GM19324 (cell line): ENCODE data around the gene USP16.

ENCODE experiments used
- ATAC-seq: cut with Tn5 transposase; IDR thresholded peaks from one replicate; pipeline ENCODE4 v1.9.1; 2021; ENCODE audit warnings: mild to moderate bottlenecking, moderate library complexity; ENCODE audit not compliant: unreplicated experiment, low FRiP score

The USP16 gene

GRCh38 chr21:29080454-29080941 is 56.0 kb downstream of the USP16 start:
- no peak for ATAC-seq

- no peak for ATAC-seq
Observed at GRCh38 chr21:29082046-29082815, 57.8 kb downstream of the USP16 start.

- no peak for ATAC-seq
Observed at GRCh38 chr21:29083306-29083705, 58.8 kb downstream of the USP16 start.

- ATAC-seq, result no peak
Observed at GRCh38 chr21:29084372-29084771, 59.9 kb downstream of the USP16 start.

GRCh38 chr21:29085106-29085752 is 60.8 kb downstream of the USP16 start:
- no peak for ATAC-seq

- no peak for ATAC-seq
Observed at GRCh38 chr21:29091033-29091432, 66.6 kb downstream of the USP16 start.

- no peak for ATAC-seq
Observed at GRCh38 chr21:29092102-29092959, 67.9 kb downstream of the USP16 start.

- no peak for ATAC-seq
Observed at GRCh38 chr21:29096218-29097015, 71.9 kb downstream of the USP16 start.

GRCh38 chr21:29098156-29098555 is 73.7 kb downstream of the USP16 start:
- no peak for ATAC-seq

GRCh38 chr21:29102791-29103257 is 78.4 kb downstream of the USP16 start:
- no peak for ATAC-seq
